ENCODE measurements around the gene HDAC9. TPM values are rescaled to one million over a fixed set of nuclear protein-coding genes. Genes with fewer than 3 reads are reported as not detected.

Gene HDAC9
- polyA plus RNA-seq, 2 of the 4 experiments (the other 2 are of a cell fraction), result 0.05 to 0.26 TPM

- peak; percentile 47 for TF ChIP-seq MAFK (IDR thresholded peaks at IDR 0.05; ENCODE audit: partially characterized antibody)
Observed at GRCh38 chr7:19016140-19016539, 520.6 kb downstream of the HDAC9 start (continued).

DNA sequence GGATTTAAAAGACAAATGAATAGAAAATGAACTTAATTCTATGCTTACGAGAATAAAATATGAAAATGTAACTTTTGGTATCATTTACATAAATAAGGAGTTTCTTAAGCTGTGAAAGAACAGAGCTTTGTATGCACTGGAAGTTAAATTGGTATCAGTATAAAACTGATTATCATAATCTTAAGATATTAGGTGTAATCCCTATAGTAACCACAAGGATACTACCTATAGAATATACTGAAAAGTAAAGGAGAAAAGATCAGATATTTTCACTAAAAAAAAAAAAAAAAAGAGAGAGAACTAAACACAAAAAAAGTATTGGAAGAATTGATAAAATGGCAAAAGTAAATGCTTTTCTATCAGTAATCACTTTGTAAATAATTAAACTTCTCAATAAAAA lies 521.8 kb downstream of the HDAC9 start:
- ATAC-seq, result no peak
- ChIA-PET POLR2A (no interaction called here), CTCF (interaction anchor here (0.6 to 0.8 kb wide), 2 partner anchors 1247 to 1634 kb away, joined by 4 to 5 read pairs; no protein-coding TSS in a partner anchor)
- Histone ChIP-seq H3K4me3 (no peak overlapping the region), H3K9me3 (peaks cover 9% of the 10 kb centered on the region; the same call in 1 of the 3 replicates), H3K4me1 (no peaks in the 10 kb centered on the region), H3K27ac (no peak overlapping the region), H3K4me2 (no peak overlapping the region)
- no peak for DNase-seq (ENCODE audit: low read depth in 1 of 2, low spot score in 1 of 2)
- WGBS (ENCODE audit: missing lambda C conversion rate), result 18% methylated on average over 1 of the region's 1 CpG
- TF ChIP-seq HOXB13 (CRISPR knock-in tag; IDR thresholded peaks at IDR 0.05; ENCODE audit: low read depth) (no peak), CTCF (IDR thresholded peaks at IDR 0.05) (no peak)
- no peak for FAIRE-seq

- 22% methylated on average over 2 of the region's 2 CpGs for WGBS (ENCODE audit: missing lambda C conversion rate)
- CTCF ChIA-PET, result no interaction called here
Observed at GRCh38 chr7:19020062-19020461, 524.5 kb downstream of the HDAC9 start.

GRCh38 chr7:19020711-19021110 lies 525.2 kb downstream of the HDAC9 start:
- no peaks in the 10 kb centered on the region for H3K4me1 ChIP-seq
- CTCF ChIA-PET, result no interaction called here
- H3K27ac ChIP-seq, result no peak overlapping the region
- no peak overlapping the region for H3K4me3 ChIP-seq
- H3K9me3 ChIP-seq, result peaks cover 9% of the 10 kb centered on the region; the same call in 1 of the 3 replicates
- FAIRE-seq (no peak), DNase-seq (ENCODE audit: low read depth in 1 of 2, low spot score in 1 of 2) (no peak), ATAC-seq (no peak)
- 0% methylated on average over 2 of the region's 2 CpGs for WGBS (ENCODE audit: missing lambda C conversion rate)
- H3K4me2 ChIP-seq, result no peak overlapping the region
- TF ChIP-seq EHF (CRISPR knock-in tag; IDR thresholded peaks at IDR 0.05) (no peak), NPAS2 (CRISPR knock-in tag; IDR thresholded peaks at IDR 0.05; ENCODE audit: borderline replicate concordance) (no peak)
- POLR2A ChIA-PET, result no interaction called here

More at GRCh38 chr7:19020062-19020461, 524.5 kb downstream of the HDAC9 start:
- POLR2A ChIA-PET, result no interaction called here
- Histone ChIP-seq H3K9me3 (peaks cover 9% of the 10 kb centered on the region; the same call in 1 of the 3 replicates), H3K27ac (no peak overlapping the region), H3K4me3 (no peak overlapping the region), H3K4me2 (no peak overlapping the region), H3K4me1 (no peaks in the 10 kb centered on the region)
- ATAC-seq (no peak), DNase-seq (ENCODE audit: low read depth in 1 of 2, low spot score in 1 of 2) (no peak), FAIRE-seq (no peak)
- TF ChIP-seq MYC (IDR thresholded peaks at IDR 0.05; ENCODE audit: borderline replicate concordance, low read length) (no peak), EHF (CRISPR knock-in tag; IDR thresholded peaks at IDR 0.05) (no peak), ZC3H11A (IDR thresholded peaks at IDR 0.05) (no peak), KDM1A (IDR thresholded peaks at IDR 0.05; ENCODE audit: low read depth) (no peak), HMGXB4 (CRISPR knock-in tag; IDR thresholded peaks at IDR 0.05; ENCODE audit: borderline replicate concordance) (no peak), RFX5 (IDR thresholded peaks at IDR 0.05) (no peak)
- TF ChIP-seq, protein P1, sequence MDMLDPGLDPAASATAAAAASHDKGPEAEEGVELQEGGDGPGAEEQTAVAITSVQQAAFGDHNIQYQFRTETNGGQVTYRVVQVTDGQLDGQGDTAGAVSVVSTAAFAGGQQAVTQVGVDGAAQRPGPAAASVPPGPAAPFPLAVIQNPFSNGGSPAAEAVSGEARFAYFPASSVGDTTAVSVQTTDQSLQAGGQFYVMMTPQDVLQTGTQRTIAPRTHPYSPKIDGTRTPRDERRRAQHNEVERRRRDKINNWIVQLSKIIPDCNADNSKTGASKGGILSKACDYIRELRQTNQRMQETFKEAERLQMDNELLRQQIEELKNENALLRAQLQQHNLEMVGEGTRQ (IDR thresholded peaks at IDR 0.05), result no peak

GRCh38 chr7:19023477-19023876 lies 527.9 kb downstream of the HDAC9 start:
- H3K9me3 ChIP-seq, result no peaks in the 10 kb centered on the region
- ChIA-PET CTCF (no interaction called here), POLR2A (no interaction called here)
- H3K27ac ChIP-seq, result no peak overlapping the region
- FAIRE-seq, result no peak
- 35% methylated on average over 3 of the region's 3 CpGs for WGBS (ENCODE audit: missing lambda C conversion rate)
- TF ChIP-seq PBX3 (IDR thresholded peaks at IDR 0.05), result no peak
- no peak for TF ChIP-seq CHD4 (IDR thresholded peaks at IDR 0.05; ENCODE audit: borderline replicate concordance)
- no peak for TF ChIP-seq CHD2 (IDR thresholded peaks at IDR 0.05; ENCODE audit: low read length, partially characterized antibody)
- no peak for TF ChIP-seq ZSCAN20 (CRISPR knock-in tag; IDR thresholded peaks at IDR 0.05)
- TF ChIP-seq HOXB5 (CRISPR knock-in tag; IDR thresholded peaks at IDR 0.05), result no peak
- TF ChIP-seq, protein P2, sequence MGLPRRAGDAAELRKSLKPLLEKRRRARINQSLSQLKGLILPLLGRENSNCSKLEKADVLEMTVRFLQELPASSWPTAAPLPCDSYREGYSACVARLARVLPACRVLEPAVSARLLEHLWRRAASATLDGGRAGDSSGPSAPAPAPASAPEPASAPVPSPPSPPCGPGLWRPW (IDR thresholded peaks at IDR 0.05), result no peak
- no peak for TF ChIP-seq KDM1A (IDR thresholded peaks at IDR 0.05; ENCODE audit: low read depth)
- TF ChIP-seq SMC3 (IDR thresholded peaks at IDR 0.05), result no peak
- TF ChIP-seq MAZ (IDR thresholded peaks at IDR 0.05; ENCODE audit: borderline replicate concordance, low read depth, low read length), result no peak
- no peak for TF ChIP-seq CBX2 (IDR thresholded peaks at IDR 0.05; ENCODE audit: borderline replicate concordance, low read depth)
- TF ChIP-seq NR3C1 (IDR thresholded peaks at IDR 0.05), result no peak
- no peak for TF ChIP-seq GATA3 (IDR thresholded peaks at IDR 0.05; ENCODE audit: borderline replicate concordance)
- DNase-seq (ENCODE audit: low read depth in 1 of 2, low spot score in 1 of 2), result no peak
- no peak for ATAC-seq
- no peak overlapping the region for H3K4me3 ChIP-seq
- no peak overlapping the region for H3K4me2 ChIP-seq
- no peaks in the 10 kb centered on the region for H3K4me1 ChIP-seq
